ENCODE measurements around the gene NDE1. TPM values are rescaled to one million over a fixed set of nuclear protein-coding genes. Genes with fewer than 3 reads are reported as not detected.

Gene NDE1
- total and polyA plus RNA-seq, 2 donors (not counting 1 experiment from before 2014, with no cell fraction given), result 33.5 to 149 TPM

DNA sequence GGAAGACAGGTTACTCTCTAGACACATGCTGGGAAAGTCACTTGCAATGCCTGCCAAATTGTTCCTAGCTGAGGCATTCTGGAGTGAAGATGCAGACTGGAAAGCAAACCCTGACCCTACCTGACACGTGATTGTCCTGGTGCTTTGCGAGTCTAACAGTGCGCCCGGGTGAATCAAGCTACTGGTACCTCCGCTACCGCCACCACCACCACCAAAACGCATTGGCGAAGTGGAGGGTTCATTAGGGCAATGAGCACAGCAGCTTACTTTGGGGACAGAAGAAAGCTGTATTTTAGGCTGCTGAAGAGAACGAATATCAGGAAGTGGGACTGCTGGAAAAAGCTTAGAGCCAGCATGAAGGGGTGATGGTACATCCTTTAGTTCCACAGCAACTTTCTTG, 14.1 kb upstream of the NDE1 start:
- DNase-seq, result peak; percentile 17
- intact Hi-C loops (cut with micrococcal nuclease), result loop anchor here (1.0 to 5.0 kb wide), 4 partner anchors 15 to 202 kb away; partner anchors contain the start of genes BMERB1 and NDE1
- peak overlapping the region in 3 of 5 experiments; percentile 3 to 46 (median 3) for H3K4me3 ChIP-seq (ENCODE audit: control extremely low read depth in 1 of 5, extremely low read depth in 1 of 5, insufficient read depth in 1 of 5, low read depth in 2 of 5, low read length in 4 of 5)
- TF ChIP-seq, protein P1, sequence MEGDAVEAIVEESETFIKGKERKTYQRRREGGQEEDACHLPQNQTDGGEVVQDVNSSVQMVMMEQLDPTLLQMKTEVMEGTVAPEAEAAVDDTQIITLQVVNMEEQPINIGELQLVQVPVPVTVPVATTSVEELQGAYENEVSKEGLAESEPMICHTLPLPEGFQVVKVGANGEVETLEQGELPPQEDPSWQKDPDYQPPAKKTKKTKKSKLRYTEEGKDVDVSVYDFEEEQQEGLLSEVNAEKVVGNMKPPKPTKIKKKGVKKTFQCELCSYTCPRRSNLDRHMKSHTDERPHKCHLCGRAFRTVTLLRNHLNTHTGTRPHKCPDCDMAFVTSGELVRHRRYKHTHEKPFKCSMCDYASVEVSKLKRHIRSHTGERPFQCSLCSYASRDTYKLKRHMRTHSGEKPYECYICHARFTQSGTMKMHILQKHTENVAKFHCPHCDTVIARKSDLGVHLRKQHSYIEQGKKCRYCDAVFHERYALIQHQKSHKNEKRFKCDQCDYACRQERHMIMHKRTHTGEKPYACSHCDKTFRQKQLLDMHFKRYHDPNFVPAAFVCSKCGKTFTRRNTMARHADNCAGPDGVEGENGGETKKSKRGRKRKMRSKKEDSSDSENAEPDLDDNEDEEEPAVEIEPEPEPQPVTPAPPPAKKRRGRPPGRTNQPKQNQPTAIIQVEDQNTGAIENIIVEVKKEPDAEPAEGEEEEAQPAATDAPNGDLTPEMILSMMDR (IDR thresholded peaks at IDR 0.05), result no peak
- TF ChIP-seq EZH2 (IDR thresholded peaks at IDR 0.05; ENCODE audit: borderline replicate concordance, insufficient read depth, low read depth, low read length, poor library complexity, severe bottlenecking), result no peak
- peak overlapping the region; percentile 54 for H3K9ac ChIP-seq (ENCODE audit: low read length)
- no peaks in the 10 kb centered on the region for H3K27me3 Mint-ChIP-seq
- peak overlapping the region; percentile 83 to 100 for H3K27ac ChIP-seq (ENCODE audit: low read length in 2 of 2)
- 97% methylated on average over 7 of the region's 9 CpGs for whole genome bisulfite sequencing (ENCODE audit: insufficient coverage)
- no peaks in the 10 kb centered on the region for H3K9me3 Mint-ChIP-seq (ENCODE audit: insufficient read depth)
- ChIA-PET CTCF (interaction anchor here (0.6 to 3.5 kb wide), 4 partner anchors 8 to 208 kb away, joined by 3 to 11 read pairs (median 5); no protein-coding TSS in a partner anchor), POLR2A (no interaction called here)
- H2AFZ ChIP-seq (ENCODE audit: insufficient read depth, low read depth, low read length, poor library complexity, severe bottlenecking), result no peak overlapping the region
- H3K4me1 ChIP-seq (ENCODE audit: control insufficient read depth in 2 of 2, insufficient read depth in 2 of 2, low read length in 2 of 2), result peaks cover 87 to 88% of the 10 kb centered on the region in 2 donors
- no peaks in the 10 kb centered on the region for H3K27me3 ChIP-seq (replicated peaks in 1 of 4; ENCODE audit: control extremely low read depth in 1 of 4, control insufficient read depth in 3 of 4, insufficient read depth in 4 of 4, low read length in 3 of 4)
- peak overlapping the region; percentile 91 for H3K27ac Mint-ChIP-seq
- peaks cover 93% of the 10 kb centered on the region for H3K79me2 ChIP-seq (ENCODE audit: control insufficient read depth, insufficient read depth, low read length)
- H3K36me3 ChIP-seq (replicated peaks in 1 of 2; ENCODE audit: control extremely low read depth in 1 of 2, control insufficient read depth in 1 of 2, extremely low read depth in 1 of 2, insufficient read depth in 2 of 2, low read length in 1 of 2), result peaks cover 4 to 79% of the 10 kb centered on the region in 2 experiments
- H3K9me3 ChIP-seq (ENCODE audit: control extremely low read depth in 1 of 3, control insufficient read depth in 2 of 3, insufficient read depth in 1 of 3, low read length in 2 of 3), result no peaks in the 10 kb centered on the region
- H3K4me1 Mint-ChIP-seq, result peaks cover 87% of the 10 kb centered on the region
- peak overlapping the region; percentile 68 for H3K4me2 ChIP-seq (replicated peaks; ENCODE audit: low read depth, low read length, poor library complexity, severe bottlenecking)
- no peak for ATAC-seq (ENCODE audit: low read depth)
- H4K20me1 ChIP-seq (ENCODE audit: control insufficient read depth, insufficient read depth, low read length, poor library complexity, severe bottlenecking), result no peaks in the 10 kb centered on the region
- peak overlapping the region; percentile 87 for H3K4me3 Mint-ChIP-seq

GRCh38 chr16:15636392-15636873, 13.6 kb upstream of the NDE1 start:
- ChIA-PET CTCF (interaction anchor here (1.6 to 3.5 kb wide), 3 partner anchors 9 to 209 kb away, joined by 4 to 11 read pairs (median 6); no protein-coding TSS in a partner anchor), POLR2A (no interaction called here)
- H3K4me1 ChIP-seq (ENCODE audit: control insufficient read depth in 2 of 2, insufficient read depth in 2 of 2, low read length in 2 of 2), result peaks cover 92 to 93% of the 10 kb centered on the region in 2 donors
- H3K79me2 ChIP-seq (ENCODE audit: control insufficient read depth, insufficient read depth, low read length), result peaks cover 93% of the 10 kb centered on the region
- Mint-ChIP-seq H3K4me3 (peak overlapping the region; percentile 87), H3K27me3 (no peaks in the 10 kb centered on the region), H3K4me1 (peaks cover 89% of the 10 kb centered on the region), H3K9me3 (ENCODE audit: insufficient read depth) (no peaks in the 10 kb centered on the region), H3K27ac (peak overlapping the region; percentile 91)
- H4K20me1 ChIP-seq (ENCODE audit: control insufficient read depth, insufficient read depth, low read length, poor library complexity, severe bottlenecking), result no peaks in the 10 kb centered on the region
- ATAC-seq (ENCODE audit: low read depth) (peak; percentile 74), DNase-seq (peak; percentile 74)
- H3K27ac ChIP-seq (ENCODE audit: low read length in 2 of 2), result peak overlapping the region; percentile 83 to 100
- intact Hi-C loops (cut with micrococcal nuclease), result loop anchor here (1.0 to 5.0 kb wide), 4 partner anchors 14 to 202 kb away; partner anchors contain the start of genes BMERB1 and NDE1
- peak overlapping the region in 3 of 5 experiments; percentile 3 to 46 (median 3) for H3K4me3 ChIP-seq (ENCODE audit: control extremely low read depth in 1 of 5, extremely low read depth in 1 of 5, insufficient read depth in 1 of 5, low read depth in 2 of 5, low read length in 4 of 5)
- H3K4me2 ChIP-seq (replicated peaks; ENCODE audit: low read depth, low read length, poor library complexity, severe bottlenecking), result peak overlapping the region; percentile 68
- peaks cover 4 to 74% of the 10 kb centered on the region in 2 experiments for H3K36me3 ChIP-seq (replicated peaks in 1 of 2; ENCODE audit: control extremely low read depth in 1 of 2, control insufficient read depth in 1 of 2, extremely low read depth in 1 of 2, insufficient read depth in 2 of 2, low read length in 1 of 2)
- TF ChIP-seq, protein P1 (IDR thresholded peaks at IDR 0.05), result no peak
- no peak for TF ChIP-seq EZH2 (IDR thresholded peaks at IDR 0.05; ENCODE audit: borderline replicate concordance, insufficient read depth, low read depth, low read length, poor library complexity, severe bottlenecking)
- H2AFZ ChIP-seq (ENCODE audit: insufficient read depth, low read depth, low read length, poor library complexity, severe bottlenecking), result peak overlapping the region; percentile 36
- no peaks in the 10 kb centered on the region for H3K27me3 ChIP-seq (replicated peaks in 1 of 4; ENCODE audit: control extremely low read depth in 1 of 4, control insufficient read depth in 3 of 4, insufficient read depth in 4 of 4, low read length in 3 of 4)
- peak overlapping the region; percentile 54 for H3K9ac ChIP-seq (ENCODE audit: low read length)
- H3K9me3 ChIP-seq (ENCODE audit: control extremely low read depth in 1 of 3, control insufficient read depth in 2 of 3, insufficient read depth in 1 of 3, low read length in 2 of 3), result no peaks in the 10 kb centered on the region
